ENCODE measurements around the gene SMIM13. TPM values are rescaled to one million over a fixed set of nuclear protein-coding genes. Genes with fewer than 3 reads are reported as not detected.

Gene SMIM13
- total RNA-seq, 2 donors from 2014 or later = 7.5 to 8.4 TPM

- DNase-seq (ENCODE audit: low spot score) = no peak
Observed at GRCh38 chr6:11062715-11063114, 30.9 kb upstream of the SMIM13 start.

GRCh38 chr6:11064836-11065235 lies 28.8 kb upstream of the SMIM13 start:
- DNase-seq (ENCODE audit: low spot score) (no peak), ATAC-seq (ENCODE audit: insufficient number of reproducible peaks, low FRiP score, low read depth) (no peak)
- Histone ChIP-seq H3K4me3 (no peak overlapping the region), H3K4me1 (ENCODE audit: control insufficient read depth in 1 of 2, low read depth in 2 of 2) (no peaks in the 10 kb centered on the region), H3K36me3 (no peaks in the 10 kb centered on the region), H3K27me3 (replicated peaks; ENCODE audit: insufficient read depth) (no peaks in the 10 kb centered on the region), H3K27ac (no peak overlapping the region), H3K9me3 (no peaks in the 10 kb centered on the region)
- no peak for TF ChIP-seq CTCF (IDR thresholded peaks at IDR 0.05)

More at GRCh38 chr6:11062715-11063114, 30.9 kb upstream of the SMIM13 start:
- no peak overlapping the region for H3K27ac ChIP-seq
- no peaks in the 10 kb centered on the region for H3K36me3 ChIP-seq
- TF ChIP-seq CTCF (IDR thresholded peaks at IDR 0.05) = no peak
- no peaks in the 10 kb centered on the region for H3K27me3 ChIP-seq (replicated peaks; ENCODE audit: insufficient read depth)
- no peak overlapping the region for H3K4me3 ChIP-seq
- no peaks in the 10 kb centered on the region for H3K4me1 ChIP-seq (ENCODE audit: control insufficient read depth in 1 of 2, low read depth in 2 of 2)
- no peak for ATAC-seq (ENCODE audit: insufficient number of reproducible peaks, low FRiP score, low read depth)
- no peaks in the 10 kb centered on the region for H3K9me3 ChIP-seq

GRCh38 chr6:11065436-11066202 lies 28.0 kb upstream of the SMIM13 start:
- Histone ChIP-seq H3K4me1 (ENCODE audit: control insufficient read depth in 1 of 2, low read depth in 2 of 2) (no peaks in the 10 kb centered on the region), H3K27ac (no peak overlapping the region), H3K4me3 (no peak overlapping the region), H3K36me3 (no peaks in the 10 kb centered on the region), H3K27me3 (replicated peaks; ENCODE audit: insufficient read depth) (no peaks in the 10 kb centered on the region), H3K9me3 (no peaks in the 10 kb centered on the region)
- no peak for TF ChIP-seq CTCF (IDR thresholded peaks at IDR 0.05)
- DNase-seq (ENCODE audit: low spot score) (no peak), ATAC-seq (ENCODE audit: insufficient number of reproducible peaks, low FRiP score, low read depth) (no peak)

- TF ChIP-seq CTCF (IDR thresholded peaks at IDR 0.05) = no peak
- Histone ChIP-seq H3K27ac (no peak overlapping the region), H3K36me3 (no peaks in the 10 kb centered on the region), H3K4me3 (no peak overlapping the region), H3K27me3 (replicated peaks; ENCODE audit: insufficient read depth) (no peaks in the 10 kb centered on the region), H3K9me3 (no peaks in the 10 kb centered on the region), H3K4me1 (ENCODE audit: control insufficient read depth in 1 of 2, low read depth in 2 of 2) (no peaks in the 10 kb centered on the region)
- ATAC-seq (ENCODE audit: insufficient number of reproducible peaks, low FRiP score, low read depth) (no peak), DNase-seq (ENCODE audit: low spot score) (no peak)
Observed at GRCh38 chr6:11066505-11067347, 26.9 kb upstream of the SMIM13 start.

- H3K4me1 ChIP-seq (ENCODE audit: control insufficient read depth in 1 of 2, low read depth in 2 of 2) = no peaks in the 10 kb centered on the region
- H3K27me3 ChIP-seq (replicated peaks; ENCODE audit: insufficient read depth) = no peaks in the 10 kb centered on the region
- no peaks in the 10 kb centered on the region for H3K36me3 ChIP-seq
- no peak overlapping the region for H3K4me3 ChIP-seq
- ATAC-seq (ENCODE audit: insufficient number of reproducible peaks, low FRiP score, low read depth) = no peak
- DNase-seq (ENCODE audit: low spot score) = no peak
- no peak for TF ChIP-seq CTCF (IDR thresholded peaks at IDR 0.05)
- no peaks in the 10 kb centered on the region for H3K9me3 ChIP-seq
- H3K27ac ChIP-seq = no peak overlapping the region
Observed at GRCh38 chr6:11067348-11067747, 26.3 kb upstream of the SMIM13 start.
